ENCODE results near the gene AHCY.
"Not testable (repeated sequence)": the region's sequence is repeated elsewhere in the genome, so short reads cannot be mapped to it uniquely, and the experiment has no call there.

Gene AHCY

GRCh38 chr20:34292496-34292895, 10.7 kb downstream of the AHCY start:
- Histone ChIP-seq H3K36me3 (peaks cover 80 to 100% (median 91%) of the 10 kb centered on the region in 11 experiments), H3K9ac (no peak overlapping the region), H3K4me1 (peaks cover 0 to 14% (median 0%) of the 10 kb centered on the region in 10 experiments; a peak in 7 of 20 replicates), H3K27me3 (no peaks in the 10 kb centered on the region), H4K20me1 (peaks cover 9 to 87% (median 57%) of the 10 kb centered on the region in 11 experiments; a peak in 21 of 22 replicates), H3K4me2 (no peak overlapping the region), H3K4me3 (no peak overlapping the region), H3K9me3 (replicated peaks in 1 of 11) (no peaks in the 10 kb centered on the region), H3K27ac (no peak overlapping the region)
- no peak for TF ChIP-seq Cebpa-rat (IDR thresholded peaks at IDR 0.05)

- Histone ChIP-seq H3K27ac (no peak overlapping the region), H3K36me3 (peaks cover 98 to 100% (median 100%) of the 10 kb centered on the region in 11 experiments)
- no peak for TF ChIP-seq Cebpa-rat (IDR thresholded peaks at IDR 0.05)
Observed at GRCh38 chr20:34290471-34290870, 12.7 kb downstream of the AHCY start.

GRCh38 chr20:34287500-34287899, 15.7 kb downstream of the AHCY start:
- H3K27ac ChIP-seq; H3K9ac ChIP-seq; H3K4me2 ChIP-seq; H3K27me3 ChIP-seq; H3K9me3 ChIP-seq (replicated peaks in 1 of 11); H3K4me3 ChIP-seq: not testable (repeated sequence)
- peaks cover 0 to 43% (median 11%) of the 10 kb centered on the region in 11 experiments; a peak in 11 of 22 replicates for H4K20me1 ChIP-seq
- peaks cover 98 to 100% (median 100%) of the 10 kb centered on the region in 11 experiments for H3K36me3 ChIP-seq
- peaks cover 6 to 16% (median 8%) of the 10 kb centered on the region in 10 experiments; a peak in 18 of 20 replicates for H3K4me1 ChIP-seq

More at GRCh38 chr20:34290471-34290870, 12.7 kb downstream of the AHCY start:
- Histone ChIP-seq H3K4me2 (no peak overlapping the region), H4K20me1 (peaks cover 6 to 67% (median 37%) of the 10 kb centered on the region in 11 experiments; a peak in 20 of 22 replicates), H3K9ac (no peak overlapping the region), H3K9me3 (replicated peaks in 1 of 11) (no peaks in the 10 kb centered on the region), H3K4me1 (peaks cover 0 to 14% (median 0%) of the 10 kb centered on the region in 10 experiments; a peak in 7 of 20 replicates), H3K27me3 (no peaks in the 10 kb centered on the region), H3K4me3 (no peak overlapping the region)

GRCh38 chr20:34285450-34285849, 17.7 kb downstream of the AHCY start:
- H3K4me1 ChIP-seq: peaks cover 11 to 24% (median 15%) of the 10 kb centered on the region in 10 experiments; a peak in 18 of 20 replicates
- H3K9me3 ChIP-seq (replicated peaks in 1 of 11): no peaks in the 10 kb centered on the region
- no peak overlapping the region for H3K4me2 ChIP-seq
- H3K27ac ChIP-seq: no peak overlapping the region
- no peaks in the 10 kb centered on the region for H3K27me3 ChIP-seq
- TF ChIP-seq Cebpa-rat (IDR thresholded peaks at IDR 0.05): no peak
- no peak overlapping the region for H3K4me3 ChIP-seq
- H3K9ac ChIP-seq: no peak overlapping the region
- H3K36me3 ChIP-seq: peaks cover 91 to 100% (median 99%) of the 10 kb centered on the region in 11 experiments
- peaks cover 0 to 26% (median 7%) of the 10 kb centered on the region in 11 experiments; a peak in 10 of 22 replicates for H4K20me1 ChIP-seq

- H3K9me3 ChIP-seq (replicated peaks in 1 of 11): no peaks in the 10 kb centered on the region
- TF ChIP-seq Cebpa-rat (IDR thresholded peaks at IDR 0.05): no peak
- H3K36me3 ChIP-seq: peaks cover 89 to 100% (median 98%) of the 10 kb centered on the region in 11 experiments
- H4K20me1 ChIP-seq: peaks cover 0 to 24% (median 8%) of the 10 kb centered on the region in 11 experiments; a peak in 9 of 22 replicates
- H3K4me1 ChIP-seq: peaks cover 11 to 24% (median 15%) of the 10 kb centered on the region in 10 experiments; a peak in 18 of 20 replicates
- H3K9ac ChIP-seq: no peak overlapping the region
- H3K4me3 ChIP-seq: no peak overlapping the region
- H3K27ac ChIP-seq: no peak overlapping the region
- H3K27me3 ChIP-seq: no peaks in the 10 kb centered on the region
- H3K4me2 ChIP-seq: no peak overlapping the region
Observed at GRCh38 chr20:34283844-34284243, 19.3 kb downstream of the AHCY start.

GRCh38 chr20:34282041-34282440, 21.1 kb downstream of the AHCY start:
- peak overlapping the region in 5 of 11 experiments; percentile 5 to 38 (median 28); a peak in 6 of 22 replicates for H3K4me2 ChIP-seq
- no peak overlapping the region for H3K4me3 ChIP-seq
- H3K9ac ChIP-seq: no peak overlapping the region
- TF ChIP-seq Cebpa-rat (IDR thresholded peaks at IDR 0.05): no peak
- peaks cover 87 to 100% (median 97%) of the 10 kb centered on the region in 11 experiments for H3K36me3 ChIP-seq
- no peak overlapping the region for H3K27ac ChIP-seq
- no peaks in the 10 kb centered on the region for H3K9me3 ChIP-seq (replicated peaks in 1 of 11)
- no peaks in the 10 kb centered on the region for H3K27me3 ChIP-seq
- peaks cover 11 to 24% (median 15%) of the 10 kb centered on the region in 10 experiments; a peak in 18 of 20 replicates for H3K4me1 ChIP-seq
- peaks cover 0 to 14% (median 5%) of the 10 kb centered on the region in 11 experiments; a peak in 5 of 22 replicates for H4K20me1 ChIP-seq

GRCh38 chr20:34281177-34281576, 22.0 kb downstream of the AHCY start:
- no peak for TF ChIP-seq Cebpa-rat (IDR thresholded peaks at IDR 0.05)
- H3K36me3 ChIP-seq: peaks cover 87 to 100% (median 97%) of the 10 kb centered on the region in 11 experiments

GRCh38 chr20:34274694-34275093, 28.5 kb downstream of the AHCY start:
- TF ChIP-seq Cebpa-rat (IDR thresholded peaks at IDR 0.05): no peak
- no peak overlapping the region for H3K9ac ChIP-seq
- H3K9me3 ChIP-seq (replicated peaks in 1 of 11): no peaks in the 10 kb centered on the region
- H3K27ac ChIP-seq: no peak overlapping the region
- H3K4me3 ChIP-seq: no peak overlapping the region
- peaks cover under 1 to 8% (median 3%) of the 10 kb centered on the region in 10 experiments; a peak in 14 of 20 replicates for H3K4me1 ChIP-seq
- H4K20me1 ChIP-seq: peaks cover 0 to 27% (median 3%) of the 10 kb centered on the region in 11 experiments; a peak in 9 of 22 replicates
- H3K36me3 ChIP-seq: peaks cover 58 to 83% (median 72%) of the 10 kb centered on the region in 11 experiments
- peaks cover 3 to 16% (median 12%) of the 10 kb centered on the region in 11 experiments for H3K27me3 ChIP-seq
- H3K4me2 ChIP-seq: no peak overlapping the region

More at GRCh38 chr20:34281177-34281576, 22.0 kb downstream of the AHCY start:
- H3K4me3 ChIP-seq: no peak overlapping the region
- H3K4me1 ChIP-seq: peaks cover 11 to 24% (median 15%) of the 10 kb centered on the region in 10 experiments; a peak in 18 of 20 replicates
- peaks cover 0 to 14% (median 5%) of the 10 kb centered on the region in 11 experiments; a peak in 5 of 22 replicates for H4K20me1 ChIP-seq
- no peak overlapping the region for H3K27ac ChIP-seq
- H3K9ac ChIP-seq: no peak overlapping the region
- no peaks in the 10 kb centered on the region for H3K27me3 ChIP-seq
- H3K4me2 ChIP-seq: no peak overlapping the region
- no peaks in the 10 kb centered on the region for H3K9me3 ChIP-seq (replicated peaks in 1 of 11)

- Histone ChIP-seq H3K36me3 (peaks cover 33 to 56% (median 50%) of the 10 kb centered on the region in 11 experiments), H3K27me3 (peaks cover 20 to 32% (median 28%) of the 10 kb centered on the region in 11 experiments), H3K9me3 (replicated peaks in 1 of 11) (no peaks in the 10 kb centered on the region), H3K27ac (no peak overlapping the region), H3K4me1 (peaks cover 11 to 20% (median 15%) of the 10 kb centered on the region in 10 experiments; a peak in 19 of 20 replicates), H3K4me3 (no peak overlapping the region), H3K4me2 (no peak overlapping the region), H3K9ac (no peak overlapping the region), H4K20me1 (peaks cover 0 to 29% (median 6%) of the 10 kb centered on the region in 11 experiments; a peak in 10 of 22 replicates)
- TF ChIP-seq Cebpa-rat (IDR thresholded peaks at IDR 0.05): no peak
Observed at GRCh38 chr20:34271956-34272355, 31.2 kb downstream of the AHCY start.

Data from BLaER1 treated with 17β-estradiol and CSF1 and Interleukin-3, amounts not matched to agents 10 nM and 100 nM (cell line).